CD14-positive monocyte (primary cell): Measurements from ENCODE around the gene GSDME. TPM values are rescaled to one million over a fixed set of nuclear protein-coding genes. Genes with fewer than 3 reads are reported as not detected.

ENCODE experiments used
- DNase-seq, 3 donors: peaks; one replicate each; pipeline ENCODE4 v3.0.0-alpha.2; 2011 to 2022
- H2AFZ ChIP-seq: 2 replicates; pipeline ENCODE4 v1.6.0; 2012; ENCODE audit warnings: mild to moderate bottlenecking, low read depth, low read length, inconsistent platforms; ENCODE audit not compliant: insufficient read depth, poor library complexity, severe bottlenecking
- H3K27ac ChIP-seq, 2 donors: 1 replicate in 1 of 2; 2 replicates in 1 of 2; pipeline ENCODE4 v1.5.1; 2012 to 2013; ENCODE audit warnings: low read length in 2 of 2, control low read depth in 1 of 2, inconsistent platforms in 1 of 2, low read depth in 1 of 2, mild to moderate bottlenecking in 1 of 2
- H3K27me3 ChIP-seq, 2 donors: one replicate each; pipeline versions ENCODE4 v1.6.0 to v1.6.1; 2011 to 2013; ENCODE audit warnings: low read length in 2 of 2; ENCODE audit not compliant: control insufficient read depth in 2 of 2, insufficient read depth in 2 of 2
- H3K36me3 ChIP-seq, 2 donors: replicated peaks in 1 of 2; 1 replicate in 1 of 2; 2 replicates in 1 of 2; pipeline versions ENCODE4 v1.5.1 to v1.6.1; 2012 to 2013; ENCODE audit warnings: low read length in 2 of 2, control low read depth in 1 of 2, inconsistent platforms in 1 of 2, mild to moderate bottlenecking in 1 of 2; ENCODE audit not compliant: insufficient read depth in 2 of 2, control insufficient read depth in 1 of 2
- H3K4me1 ChIP-seq, 2 donors: 1 replicate in 1 of 2; 2 replicates in 1 of 2; pipeline versions ENCODE4 v1.5.1 to v1.6.1; 2012 to 2013; ENCODE audit warnings: low read length in 2 of 2, control low read depth in 1 of 2, inconsistent platforms in 1 of 2, mild to moderate bottlenecking in 1 of 2, moderate library complexity in 1 of 2; ENCODE audit not compliant: insufficient read depth in 2 of 2, control insufficient read depth in 1 of 2
- H3K4me2 ChIP-seq: replicated peaks from 2 replicates; pipeline ENCODE3; 2012; ENCODE audit warnings: low read length, moderate library complexity, mild to moderate bottlenecking; ENCODE audit not compliant: poor library complexity, severe bottlenecking; ENCODE audit errors: extremely low read depth
- H3K4me3 ChIP-seq, 3 experiments: fragments of 200-600 bp in 1 of 3; sonication (generic) in 1 of 3; replicated peaks in 1 of 3; 1 replicate in 2 of 3; 2 replicates in 1 of 3; pipeline ENCODE4 v1.5.1; 2011 to 2013; ENCODE audit warnings: low read length in 3 of 3, mild to moderate bottlenecking in 3 of 3, control low read depth in 2 of 3, low read depth in 2 of 3, inconsistent platforms in 1 of 3, moderate library complexity in 1 of 3
- H3K79me2 ChIP-seq: 2 replicates; pipeline ENCODE4 v1.6.0; 2012; ENCODE audit warnings: mild to moderate bottlenecking, control low read depth, inconsistent platforms, low read length, moderate library complexity; ENCODE audit not compliant: insufficient read depth
- H3K9ac ChIP-seq: 2 replicates; pipeline ENCODE4 v1.6.0; 2017; ENCODE audit warnings: low read length, mild to moderate bottlenecking; ENCODE audit not compliant: insufficient read depth, poor library complexity, severe bottlenecking
- H3K9me3 ChIP-seq, 2 donors: replicated peaks in 1 of 2; 1 replicate in 1 of 2; 2 replicates in 1 of 2; pipeline versions ENCODE4 v1.5.1 to v1.6.1; 2012 to 2013; ENCODE audit warnings: low read length in 2 of 2, control low read depth in 1 of 2; ENCODE audit not compliant: control insufficient read depth in 1 of 2, insufficient read depth in 1 of 2
- H4K20me1 ChIP-seq: 2 replicates; pipeline ENCODE4 v1.6.0; 2012; ENCODE audit warnings: mild to moderate bottlenecking, low read length, control low read depth, moderate library complexity; ENCODE audit not compliant: insufficient read depth
- H3K27ac Mint-ChIP-seq, 7 donors: one replicate each; pipeline ENCODE4 v1.8.0; 2020; ENCODE audit warnings: mild to moderate bottlenecking in 7 of 7, mixed read lengths in 7 of 7, moderate library complexity in 6 of 7, inconsistent platforms in 2 of 7
- H3K27me3 Mint-ChIP-seq, 3 donors: one replicate each; pipeline ENCODE4 v1.8.0; 2021 to 2022; ENCODE audit warnings: low read depth in 3 of 3, mild to moderate bottlenecking in 3 of 3, mixed read lengths in 3 of 3, moderate library complexity in 3 of 3, inconsistent platforms in 1 of 3
- H3K36me3 Mint-ChIP-seq, 2 donors: one replicate each; pipeline ENCODE4 v1.8.0; 2020; ENCODE audit warnings: mixed read lengths in 2 of 2, inconsistent platforms in 1 of 2, mild to moderate bottlenecking in 1 of 2
- H3K4me1 Mint-ChIP-seq: one replicate; pipeline ENCODE4 v1.8.0; 2020; ENCODE audit warnings: mild to moderate bottlenecking, mixed read lengths
- H3K4me3 Mint-ChIP-seq, 2 donors: one replicate each; pipeline ENCODE4 v1.8.0; 2020; ENCODE audit warnings: mild to moderate bottlenecking in 2 of 2, mixed read lengths in 2 of 2, moderate library complexity in 1 of 2
- H3K9me3 Mint-ChIP-seq, 7 donors: one replicate each; pipeline ENCODE4 v1.8.0; 2020 to 2022; ENCODE audit warnings: mixed read lengths in 7 of 7, mild to moderate bottlenecking in 6 of 7, moderate library complexity in 6 of 7, inconsistent platforms in 2 of 7
- CTCF ChIP-seq: fragments of 200-600 bp; IDR thresholded peaks from one replicate; pipeline ENCODE4 v1.8.0; 2022; ENCODE audit warnings: antibody characterized with exemption, mild to moderate bottlenecking
- WGBS: methylation state at CpG from one replicate; pipeline ENCODE4 v1.1.5; 2013; ENCODE audit warnings: missing lambda C conversion rate; ENCODE audit not compliant: insufficient coverage; 5-methylcytosine and 5-hydroxymethylcytosine counted together
- intact Hi-C, 2 donors: fragments of 100-400 bp; cut with micrococcal nuclease; formaldehyde crosslinking; loops; one replicate each; pipeline versions ENCODE4 v1.15.0 to v1.15.1; 2023
- polyA plus RNA-seq, 3 donors: library from polyadenylated mRNA; depleted of rRNA in 1 of 3; unstranded in 2 of 3; stranded (reverse) in 1 of 3; fragments of 300-500 nt in 2 of 3; fragments of >200 nt in 1 of 3; fragmentation: Illumina TruSeq in 2 of 3; gene quantifications; 1 replicate in 2 of 3; 2 replicates in 1 of 3; pipeline ENCODE4 v1.2.3, GENCODE V29; 2012 to 2021

Gene GSDME
- polyA plus RNA-seq, 3 donors: 1.3 to 2.3 TPM; not detected in 1

DNA sequence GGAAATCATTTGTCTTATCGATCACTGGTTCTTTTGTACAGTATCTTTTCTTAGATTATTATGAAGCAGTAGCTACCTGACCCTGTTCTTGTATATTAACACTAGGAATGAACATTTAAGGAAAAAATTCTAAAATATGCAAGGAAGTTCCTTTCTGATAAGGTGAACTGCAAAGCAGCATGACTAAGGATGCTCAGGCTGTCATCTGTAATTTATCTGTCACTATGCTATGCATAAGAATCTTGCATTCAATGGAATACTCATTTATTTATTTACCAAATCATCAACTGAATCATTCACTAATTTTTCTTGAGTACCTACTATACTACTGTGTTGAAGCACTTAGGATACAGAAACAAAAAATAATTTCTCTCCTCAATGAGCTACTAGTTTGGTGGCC is 5.8 kb downstream of the GSDME start:
- no peak overlapping the region for H3K27ac Mint-ChIP-seq
- peaks cover 18% of the 10 kb centered on the region in 2 donors for H3K4me1 ChIP-seq
- peaks cover 0 to 14% (median 2%) of the 10 kb centered on the region in 7 donors for H3K9me3 Mint-ChIP-seq
- H3K27me3 Mint-ChIP-seq: peaks cover 5 to 38% (median 10%) of the 10 kb centered on the region in 3 donors
- no peak overlapping the region for H3K27ac ChIP-seq
- no peak overlapping the region for H2AFZ ChIP-seq
- no peak overlapping the region for H3K4me3 ChIP-seq
- no peaks in the 10 kb centered on the region for H3K79me2 ChIP-seq
- no peak for TF ChIP-seq CTCF
- no peaks in the 10 kb centered on the region for H3K36me3 ChIP-seq
- peaks cover 11 to 14% of the 10 kb centered on the region in 2 donors for H3K27me3 ChIP-seq
- H3K4me1 Mint-ChIP-seq: peaks cover 21% of the 10 kb centered on the region
- no CpG with 5 or more reads among the region's 1 CpG for WGBS
- H4K20me1 ChIP-seq: no peaks in the 10 kb centered on the region
- H3K4me3 Mint-ChIP-seq: no peak overlapping the region
- no peak overlapping the region for H3K4me2 ChIP-seq
- H3K36me3 Mint-ChIP-seq: peaks cover 3 to 5% of the 10 kb centered on the region in 2 donors
- no peak overlapping the region for H3K9ac ChIP-seq
- no peak for DNase-seq
- intact Hi-C loops: no loop called here
- no peaks in the 10 kb centered on the region for H3K9me3 ChIP-seq

DNA sequence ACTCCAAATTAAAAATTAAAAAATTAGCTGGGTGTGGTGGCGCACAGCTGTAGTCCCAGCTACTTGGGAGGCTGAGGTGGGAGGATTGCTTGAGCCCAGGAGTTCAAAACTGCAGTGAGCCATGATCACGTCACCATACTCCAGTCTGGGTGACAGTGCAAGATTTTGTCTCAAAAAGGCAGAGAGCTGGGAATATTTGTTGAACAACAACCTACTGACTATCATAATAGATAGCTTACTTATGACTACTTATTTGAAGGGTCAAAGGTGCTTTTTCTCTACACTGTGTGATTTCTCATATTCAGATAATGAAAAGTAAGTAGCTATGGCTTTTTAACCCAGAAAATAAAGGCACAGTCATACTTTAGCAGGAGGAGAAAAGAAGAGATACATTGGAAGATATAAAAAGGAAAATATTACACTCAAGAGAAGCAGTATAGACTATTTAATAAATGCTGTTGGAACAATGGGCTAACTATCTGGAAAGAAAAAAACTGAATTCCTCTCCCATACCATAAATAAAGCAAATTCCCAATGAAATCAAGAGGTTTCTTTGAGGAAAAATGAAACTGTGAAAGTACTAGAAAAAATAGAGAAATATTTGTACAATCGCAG is 6.7 kb downstream of the GSDME start:
- Histone ChIP-seq H3K36me3 (no peaks in the 10 kb centered on the region), H3K4me2 (no peak overlapping the region), H3K79me2 (no peaks in the 10 kb centered on the region), H3K27ac (no peak overlapping the region), H3K4me1 (peaks cover 9 to 10% of the 10 kb centered on the region in 2 donors), H4K20me1 (no peaks in the 10 kb centered on the region), H3K4me3 (no peak overlapping the region), H3K27me3 (peaks cover 2 to 8% of the 10 kb centered on the region in 2 donors), H2AFZ (no peak overlapping the region), H3K9me3 (no peaks in the 10 kb centered on the region), H3K9ac (no peak overlapping the region)
- peaks cover 0 to 29% (median 2%) of the 10 kb centered on the region in 3 donors for H3K27me3 Mint-ChIP-seq
- peaks cover 0 to 4% (median 0%) of the 10 kb centered on the region in 7 donors for H3K9me3 Mint-ChIP-seq
- no peak for TF ChIP-seq CTCF
- WGBS: 100% methylated on average over 1 of the region's 3 CpGs
- DNase-seq: no peak
- peaks cover 3 to 5% of the 10 kb centered on the region in 2 donors for H3K36me3 Mint-ChIP-seq
- H3K4me1 Mint-ChIP-seq: peaks cover 12% of the 10 kb centered on the region
- H3K4me3 Mint-ChIP-seq: no peak overlapping the region
- H3K27ac Mint-ChIP-seq: peak overlapping the region in 1 of 7 donors; percentile 26
- intact Hi-C loops: no loop called here
